DND-41 (cell line): ENCODE results near the gene ALCAM.

Experiments
- EZH2 ChIP-seq: IDR thresholded peaks from 3 replicates; pipeline ENCODE4 v1.6.1; 2012; ENCODE audit warnings: borderline replicate concordance, low read depth, mild to moderate bottlenecking, moderate library complexity, low read length, inconsistent platforms; ENCODE audit not compliant: severe bottlenecking
- TF ChIP-seq, protein P1 (sequence below): IDR thresholded peaks from 2 replicates; pipeline ENCODE4 v1.5.1; 2012; ENCODE audit warnings: borderline replicate concordance, low read length, moderate library complexity, mild to moderate bottlenecking; ENCODE audit not compliant: poor library complexity, severe bottlenecking; ENCODE audit errors: extremely low read depth

- TF ChIP-seq EZH2 = no peak
- TF ChIP-seq, protein P1, sequence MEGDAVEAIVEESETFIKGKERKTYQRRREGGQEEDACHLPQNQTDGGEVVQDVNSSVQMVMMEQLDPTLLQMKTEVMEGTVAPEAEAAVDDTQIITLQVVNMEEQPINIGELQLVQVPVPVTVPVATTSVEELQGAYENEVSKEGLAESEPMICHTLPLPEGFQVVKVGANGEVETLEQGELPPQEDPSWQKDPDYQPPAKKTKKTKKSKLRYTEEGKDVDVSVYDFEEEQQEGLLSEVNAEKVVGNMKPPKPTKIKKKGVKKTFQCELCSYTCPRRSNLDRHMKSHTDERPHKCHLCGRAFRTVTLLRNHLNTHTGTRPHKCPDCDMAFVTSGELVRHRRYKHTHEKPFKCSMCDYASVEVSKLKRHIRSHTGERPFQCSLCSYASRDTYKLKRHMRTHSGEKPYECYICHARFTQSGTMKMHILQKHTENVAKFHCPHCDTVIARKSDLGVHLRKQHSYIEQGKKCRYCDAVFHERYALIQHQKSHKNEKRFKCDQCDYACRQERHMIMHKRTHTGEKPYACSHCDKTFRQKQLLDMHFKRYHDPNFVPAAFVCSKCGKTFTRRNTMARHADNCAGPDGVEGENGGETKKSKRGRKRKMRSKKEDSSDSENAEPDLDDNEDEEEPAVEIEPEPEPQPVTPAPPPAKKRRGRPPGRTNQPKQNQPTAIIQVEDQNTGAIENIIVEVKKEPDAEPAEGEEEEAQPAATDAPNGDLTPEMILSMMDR = no peak
Measured at GRCh38 chr3:105322570-105323273, 44.0 kb upstream of the ALCAM start.
